NCI-H748 treated with DMSO at 0.1 percent for 48 hours (cell line): Measurements from ENCODE around the gene UGT1A10.
"Not testable (repeated sequence)": the region's sequence is repeated elsewhere in the genome, so short reads cannot be mapped to it uniquely, and the experiment has no call there.

Source experiments
- DNase-seq: peaks from one replicate; lab custom pipeline; 2025; lab: John Stamatoyannopoulos, UW

UGT1A10 gene

GRCh38 chr2:233636306-233636705, at the start of gene UGT1A10:
TSS of gene UGT1A10 (plus strand) at chr2:233636448. CDS start at chr2:233636523, 75 bp downstream.
- not testable (repeated sequence) for DNase-seq

- no peak for DNase-seq
Observed at GRCh38 chr2:233588400-233588799, 47.8 kb upstream of the UGT1A10 start.

GRCh38 chr2:233592706-233593105, 43.5 kb upstream of the UGT1A10 start:
- not testable (repeated sequence) for DNase-seq

GRCh38 chr2:233593201-233593600, 43.0 kb upstream of the UGT1A10 start:
- no peak for DNase-seq

GRCh38 chr2:233597522-233597921, 38.7 kb upstream of the UGT1A10 start:
- DNase-seq: no peak

GRCh38 chr2:233598952-233599351, 37.3 kb upstream of the UGT1A10 start:
- no peak for DNase-seq

- no peak for DNase-seq
Observed at GRCh38 chr2:233600386-233600785, 35.9 kb upstream of the UGT1A10 start.

GRCh38 chr2:233602076-233602475, 34.2 kb upstream of the UGT1A10 start:
- no peak for DNase-seq

- DNase-seq: no peak
Observed at GRCh38 chr2:233603520-233603919, 32.7 kb upstream of the UGT1A10 start.

GRCh38 chr2:233604826-233605225, 31.4 kb upstream of the UGT1A10 start:
- DNase-seq: no peak

- DNase-seq: no peak
Observed at GRCh38 chr2:233605680-233606079, 30.6 kb upstream of the UGT1A10 start.

GRCh38 chr2:233611284-233611683, 25.0 kb upstream of the UGT1A10 start:
- no peak for DNase-seq

- DNase-seq: not testable (repeated sequence)
Observed at GRCh38 chr2:233617476-233617875, 18.8 kb upstream of the UGT1A10 start, which contains the start of gene UGT1A8. TSS of gene UGT1A8 (plus strand) at chr2:233617633. CDS start at chr2:233617708, 75 bp downstream.

GRCh38 chr2:233620204-233620603, 16.0 kb upstream of the UGT1A10 start:
- DNase-seq: no peak

- not testable (repeated sequence) for DNase-seq
Observed at GRCh38 chr2:233621863-233622262, 14.4 kb upstream of the UGT1A10 start.

- DNase-seq: no peak
Observed at GRCh38 chr2:233627331-233628025, 8.8 kb upstream of the UGT1A10 start.

GRCh38 chr2:233638836-233639235, 2.6 kb downstream of the UGT1A10 start:
- DNase-seq: no peak

- no peak for DNase-seq
Observed at GRCh38 chr2:233639860-233640259, 3.6 kb downstream of the UGT1A10 start.

GRCh38 chr2:233643128-233643527, 6.9 kb downstream of the UGT1A10 start:
- DNase-seq: no peak

GRCh38 chr2:233646033-233646432, 9.8 kb downstream of the UGT1A10 start:
- not testable (repeated sequence) for DNase-seq

- no peak for DNase-seq
Observed at GRCh38 chr2:233650981-233651380, 14.7 kb downstream of the UGT1A10 start.

- no peak for DNase-seq
Observed at GRCh38 chr2:233651430-233651829, 15.2 kb downstream of the UGT1A10 start.

GRCh38 chr2:233654501-233654900, 18.3 kb downstream of the UGT1A10 start:
- DNase-seq: no peak

GRCh38 chr2:233655043-233655442, 18.8 kb downstream of the UGT1A10 start:
- no peak for DNase-seq
